ENCODE data around the gene ZNF791.
"Not testable (repeated sequence)": the region's sequence is repeated elsewhere in the genome, so short reads cannot be mapped to it uniquely, and the experiment has no call there.

Gene ZNF791

GRCh38 chr19:12636631-12637030, 25.9 kb downstream of the ZNF791 start:
- DNase-seq, result no peak

GRCh38 chr19:12638611-12639182, 28.0 kb downstream of the ZNF791 start:
- no peak for DNase-seq

GRCh38 chr19:12639901-12640613, 29.3 kb downstream of the ZNF791 start:
- peak in 1 of 2 experiments; percentile 8 for DNase-seq

- DNase-seq, result no peak
These were observed 30.7 kb downstream of the ZNF791 start for GRCh38 chr19:12641456-12641855.

- no peak for DNase-seq
These were observed 31.8 kb downstream of the ZNF791 start for GRCh38 chr19:12642506-12642905.

GRCh38 chr19:12643716-12644115, 33.0 kb downstream of the ZNF791 start:
- not testable (repeated sequence) for DNase-seq

GRCh38 chr19:12646551-12646950, 35.8 kb downstream of the ZNF791 start:
- DNase-seq, result no peak

GRCh38 chr19:12647047-12647446, 36.3 kb downstream of the ZNF791 start:
- no peak for DNase-seq

- no peak for DNase-seq
These were observed 36.9 kb downstream of the ZNF791 start for GRCh38 chr19:12647490-12648071.

GRCh38 chr19:12648088-12648487, 37.4 kb downstream of the ZNF791 start:
- DNase-seq, result no peak

- DNase-seq, result no peak
These were observed 39.2 kb downstream of the ZNF791 start for GRCh38 chr19:12649941-12650340.

GRCh38 chr19:12652219-12652618, 41.5 kb downstream of the ZNF791 start:
- DNase-seq, result no peak

- no peak for DNase-seq
These were observed 44.8 kb downstream of the ZNF791 start for GRCh38 chr19:12655546-12655945.

GRCh38 chr19:12656899-12657571, 46.3 kb downstream of the ZNF791 start:
- DNase-seq, result no peak

- no peak for DNase-seq
These were observed 47.2 kb downstream of the ZNF791 start for GRCh38 chr19:12657966-12658365.

GRCh38 chr19:12660980-12661379, 50.3 kb downstream of the ZNF791 start:
- no peak for DNase-seq

- DNase-seq, result no peak
These were observed 53.9 kb downstream of the ZNF791 start for GRCh38 chr19:12664406-12665280.

- no peak for DNase-seq
These were observed 54.5 kb downstream of the ZNF791 start for GRCh38 chr19:12665281-12665573.

- no peak for DNase-seq
These were observed 55.0 kb downstream of the ZNF791 start for GRCh38 chr19:12665671-12666264.

GRCh38 chr19:12666265-12667048, 55.7 kb downstream of the ZNF791 start, which contains the start of the genes MAN2B1 and WDR83:
Gene MAN2B1, minus strand, starts transcription at chr19:12666742. Its CDS starts 41 bp downstream, at chr19:12666701.
Gene WDR83, plus strand, starts transcription at chr19:12666807. Its CDS starts 2,984 bp downstream, at chr19:12669791.
- peak in 1 of 2 experiments; percentile 10 for DNase-seq

- no peak for DNase-seq
These were observed 57.1 kb downstream of the ZNF791 start for GRCh38 chr19:12667731-12668302.
